HepG2 (cell line): ENCODE measurements around the gene TSEN54. TPM values are rescaled to one million over a fixed set of nuclear protein-coding genes. Genes with fewer than 3 reads are reported as not detected.

Experiments
- ATAC-seq: fragments of 200-7000 bp; cut with Tn5 transposase; 3 replicates; pipeline ENCODE4 v1.9.1; 2020; ENCODE audit warnings: mild to moderate bottlenecking, moderate library complexity
- BruUV-seq: library from RNA; stranded (reverse); fragments of 400-500 nt; replicated peaks from 2 replicates; lab custom pipeline; 2021; lab: Mats Ljungman, UMichigan
- CTCF ChIA-PET: fragments of 300-600 bp; formaldehyde crosslinking; extraction: SDS; loops from one replicate; lab custom pipeline; 2021; ENCODE audit warnings: low total read pairs, inconsistent platforms, low intra/inter-chr PET ratio; lab: Yijun Ruan, JAX
- POLR2A ChIA-PET: fragments of 350-600 bp; sonication (Branson Sonifier 250); formaldehyde crosslinking; loops from one replicate; lab custom pipeline; 2020; ENCODE audit warnings: antibody characterized with exemption, inconsistent platforms; lab: Yijun Ruan, JAX
- DNase-seq: peaks from one replicate; pipeline ENCODE4 v3.0.0-alpha.2; 2015; ENCODE audit warnings: low spot score
- FAIRE-seq: peaks from 3 replicates; lab custom pipeline; 2011; peaks lifted over from hg19 to GRCh38; lab: Jason Lieb, UNC
- H2AFZ ChIP-seq: one replicate; pipeline ENCODE4 v1.6.1; 2011; ENCODE audit warnings: low read length, inconsistent platforms
- H3K27ac ChIP-seq: fragments of 300-600 bp; 3 replicates; pipeline ENCODE4 v1.8.0; 2011; ENCODE audit warnings: mixed run types, mild to moderate bottlenecking, mixed read lengths, low read length, inconsistent platforms; ENCODE audit not compliant: insufficient read depth; ENCODE audit errors: extremely low read length
- H3K27me3 ChIP-seq, 2 experiments: fragments of 200-600 bp in 1 of 2; 2 replicates in 1 of 2; 3 replicates in 1 of 2; pipeline versions ENCODE4 v1.6.0 to v1.8.0; 2011; ENCODE audit warnings: low read length in 2 of 2, mild to moderate bottlenecking in 2 of 2, moderate library complexity in 2 of 2, inconsistent platforms in 1 of 2; ENCODE audit not compliant: insufficient read depth in 2 of 2, control insufficient read depth in 1 of 2
- H3K36me3 ChIP-seq, 2 experiments: fragments of 200-600 bp in 1 of 2; replicated peaks in 1 of 2; 2 replicates in 1 of 2; 3 replicates in 1 of 2; pipeline versions ENCODE4 v1.5.1 to v1.8.0; 2011; ENCODE audit warnings: low read length in 2 of 2, inconsistent platforms in 1 of 2; ENCODE audit not compliant: insufficient read depth in 2 of 2, control insufficient read depth in 1 of 2
- H3K4me1 ChIP-seq: 2 replicates; pipeline ENCODE4 v1.5.1; 2012; ENCODE audit warnings: low read length, inconsistent platforms; ENCODE audit not compliant: insufficient read depth
- H3K4me2 ChIP-seq: 2 replicates; pipeline ENCODE4 v1.6.0; 2011; ENCODE audit warnings: low read depth, low read length, inconsistent platforms
- H3K4me3 ChIP-seq, 3 experiments: fragments of 200-600 bp in 1 of 3; sonication (generic), shearing (Covaris generic) in 1 of 3; replicated peaks in 1 of 3; 2 replicates each; pipeline ENCODE4 v1.5.1; 2011 to 2016; ENCODE audit warnings: low read length in 3 of 3, inconsistent platforms in 2 of 3, low read depth in 2 of 3, mild to moderate bottlenecking in 2 of 3, control low read depth in 1 of 3, mixed read lengths in 1 of 3; ENCODE audit not compliant: insufficient read depth in 1 of 3
- H3K79me2 ChIP-seq: one replicate; pipeline ENCODE4 v1.6.1; 2011; ENCODE audit warnings: low read length, inconsistent platforms; ENCODE audit not compliant: insufficient read depth
- H3K9ac ChIP-seq: 2 replicates; pipeline ENCODE4 v1.6.0; 2011; ENCODE audit warnings: mild to moderate bottlenecking, low read depth, low read length, inconsistent platforms; ENCODE audit not compliant: insufficient read depth
- H3K9me3 ChIP-seq: 2 replicates; pipeline ENCODE4 v1.5.1; 2012; ENCODE audit warnings: mild to moderate bottlenecking, low read length
- H4K20me1 ChIP-seq: 2 replicates; pipeline ENCODE4 v1.6.0; 2011; ENCODE audit warnings: inconsistent platforms, mild to moderate bottlenecking, low read length, moderate library complexity; ENCODE audit not compliant: insufficient read depth
- AGO2 ChIP-seq: fragments of 200-400 bp; formaldehyde crosslinking; optimal IDR thresholded peaks from 2 replicates; pipeline ENCODE3; 2017; ENCODE audit warnings: mild to moderate bottlenecking, low read depth, low read length, moderate library complexity
- ATF1 ChIP-seq: IDR thresholded peaks from 2 replicates; pipeline ENCODE4 v1.6.1; 2016; ENCODE audit warnings: mild to moderate bottlenecking, control low read depth
- DR1 ChIP-seq: sonication (generic); formaldehyde crosslinking; IDR thresholded peaks from 2 replicates; pipeline ENCODE4 v1.8.0; 2021; ENCODE audit warnings: mild to moderate bottlenecking, missing genetic modification reagents, inconsistent platforms
- FOSL2 ChIP-seq: sonication (generic); formaldehyde crosslinking; IDR thresholded peaks from 2 replicates; pipeline ENCODE4 v1.4.0; 2020; ENCODE audit warnings: missing genetic modification reagents
- GZF1 ChIP-seq: sonication (generic); formaldehyde crosslinking; IDR thresholded peaks from 2 replicates; pipeline ENCODE4 v1.5.1; 2020; ENCODE audit warnings: mild to moderate bottlenecking, missing genetic modification reagents
- HMGA1 ChIP-seq: sonication (generic); formaldehyde crosslinking; conservative IDR thresholded peaks from 2 replicates; pipeline ENCODE4 v1.4.0; 2020; ENCODE audit warnings: missing genetic modification reagents
- IRX3 ChIP-seq: sonication (generic); formaldehyde crosslinking; IDR thresholded peaks from 2 replicates; pipeline ENCODE4 v1.8.1; 2023; ENCODE audit warnings: mild to moderate bottlenecking, low read depth, missing genetic modification reagents, borderline replicate concordance
- MAX ChIP-seq: IDR thresholded peaks from 2 replicates; pipeline ENCODE4 v1.6.1; 2012; ENCODE audit warnings: inconsistent platforms
- NR3C1 ChIP-seq: sonication (generic); formaldehyde crosslinking; IDR thresholded peaks from 2 replicates; pipeline ENCODE4 v1.4.0; 2020; ENCODE audit warnings: missing genetic modification reagents
- SMARCE1 ChIP-seq: fragments of 450-650 bp; IDR thresholded peaks from 2 replicates; pipeline ENCODE4 v1.6.1; 2017; ENCODE audit warnings: borderline replicate concordance
- THAP11 ChIP-seq: IDR thresholded peaks from 2 replicates; pipeline ENCODE4 v1.6.1; 2016; ENCODE audit warnings: missing biosample characterization, missing genetic modification reagents
- ZBTB1 ChIP-seq: sonication (generic); formaldehyde crosslinking; IDR thresholded peaks from 2 replicates; pipeline ENCODE4 v1.4.0; 2020; ENCODE audit warnings: missing genetic modification reagents, borderline replicate concordance
- ZBTB20 ChIP-seq: sonication (generic); formaldehyde crosslinking; IDR thresholded peaks from 2 replicates; pipeline ENCODE4 v1.8.1; 2023; ENCODE audit warnings: missing genetic modification reagents, low read depth, mild to moderate bottlenecking, borderline replicate concordance
- ZBTB7B ChIP-seq: sonication (generic); formaldehyde crosslinking; IDR thresholded peaks from 2 replicates; pipeline ENCODE4 v1.4.0; 2020; ENCODE audit warnings: missing genetic modification reagents
- ZMYM3 ChIP-seq: sonication (generic); formaldehyde crosslinking; IDR thresholded peaks from 2 replicates; pipeline ENCODE4 v1.5.1; 2020; ENCODE audit warnings: mild to moderate bottlenecking, missing genetic modification reagents
- ZNF234 ChIP-seq: sonication (generic); formaldehyde crosslinking; conservative IDR thresholded peaks from 2 replicates; pipeline ENCODE4 v1.5.1; 2020; ENCODE audit warnings: mild to moderate bottlenecking, missing genetic modification reagents
- ZNF563 ChIP-seq: sonication (generic); formaldehyde crosslinking; IDR thresholded peaks from 2 replicates; pipeline ENCODE4 v1.8.0; 2022; ENCODE audit warnings: mild to moderate bottlenecking, moderate library complexity, missing genetic modification reagents
- ZNF768 ChIP-seq: sonication (generic); formaldehyde crosslinking; IDR thresholded peaks from 2 replicates; pipeline ENCODE4 v1.4.0; 2020; ENCODE audit warnings: missing genetic modification reagents
- ZNF878 ChIP-seq: sonication (generic); formaldehyde crosslinking; IDR thresholded peaks from 2 replicates; pipeline ENCODE4 v1.8.1; 2023; ENCODE audit warnings: mild to moderate bottlenecking, missing genetic modification reagents, moderate library complexity
- WGBS: methylation state at CpG from one replicate; pipeline ENCODE4 v1.1.6; 2017; ENCODE audit warnings: low lambda C conversion rate; 5-methylcytosine and 5-hydroxymethylcytosine counted together
- in situ Hi-C: cut with HindIII; loops from 2 replicates; pipeline ENCODE4 v1.10.0; 2017; ENCODE audit warnings: low pct_unique_long_range_greater_than_20kb; ENCODE audit not compliant: extremely low pct_ligation_motif_present
- intact Hi-C: fragments of 100-400 bp; cut with micrococcal nuclease; formaldehyde crosslinking; loops from one replicate; pipeline ENCODE4 v1.10.0; 2022; ENCODE audit not compliant: unreplicated experiment
- polyA plus RNA-seq, 8 experiments: library from polyadenylated mRNA; depleted of rRNA in 3 of 8; stranded (reverse) in 7 of 8; unstranded in 1 of 8; fragments of >200 nt; fragmentation: Illumina TruSeq in 4 of 8; extraction: Trizol in 4 of 8; gene quantifications; 2 replicates each; pipeline versions ENCODE4 v1.2.1 to v1.2.3, GENCODE V29; 2011 to 2016; ENCODE audit warnings: low read depth in 4 of 8, missing spikeins in 1 of 8, mixed read lengths in 1 of 8; ENCODE audit not compliant: insufficient read depth in 1 of 8
- total RNA-seq, 5 experiments: library from RNA; depleted of rRNA; stranded (reverse); fragments of >200 nt; fragmentation: Illumina TruSeq; extraction: Trizol; gene quantifications; 2 replicates each; pipeline ENCODE4 v1.2.3, GENCODE V29; 2016; ENCODE audit warnings: low read depth in 1 of 5

TSEN54 gene
- total and polyA plus RNA-seq, 2 of the 13 experiments (the other 11 are each of a cell fraction or from before 2014, with no cell fraction given), result 62.9 to 63.3 TPM

GRCh38 chr17:75509528-75510258 lies 6.6 kb upstream of the TSEN54 start:
- Histone ChIP-seq H3K79me2 (peaks cover 2% of the 10 kb centered on the region), H3K9me3 (no peaks in the 10 kb centered on the region), H3K27ac (no peak overlapping the region), H4K20me1 (peaks cover 5% of the 10 kb centered on the region; the same call in 1 of the 2 replicates), H3K4me2 (no peak overlapping the region), H3K4me3 (no peak overlapping the region), H3K9ac (no peak overlapping the region)
- DNase-seq (no peak), FAIRE-seq (no peak)
- WGBS, result 94% methylated on average over 19 of the region's 19 CpGs
- no TSS peak for BruUV-seq
- intact Hi-C loops (loop anchor here (5.0 kb wide), 1 partner anchor 52 kb away; the partner anchor contains the start of gene TMEM94), in situ Hi-C loops (loop anchor here (5.0 kb wide), 1 partner anchor 82 kb away; no protein-coding TSS in a partner anchor)
- CTCF ChIA-PET, result no interaction called here
- TF ChIP-seq ZMYM3 (CRISPR knock-in tag), result peak; percentile 85
- TF ChIP-seq MAX, result 0 out of 2 replicates have a peak, but pooled peaks have one; percentile 23
- no peak for TF ChIP-seq ZNF878 (CRISPR knock-in tag)
- TF ChIP-seq DR1 (CRISPR knock-in tag), result no peak
- peak; percentile 99 for TF ChIP-seq ZNF768 (CRISPR knock-in tag)
- TF ChIP-seq, all 625 proteins: peak for 3
- Histone ChIP-seq H3K4me1 (peaks cover 72% of the 10 kb centered on the region), H3K36me3 (peaks cover 4 to 21% of the 10 kb centered on the region in 2 experiments; a peak in 4 of 5 replicates), H2AFZ (no peak overlapping the region), H3K27me3 (no peaks in the 10 kb centered on the region; a peak in 1 of 5 replicates)
- POLR2A ChIA-PET, result interaction anchor here (1.4 to 1.6 kb wide), 2 partner anchors 16 to 270 kb away, joined by 4 to 6 read pairs; partner anchors contain the start of gene LLGL2
- ATAC-seq, result no peak

- BruUV-seq, result no TSS peak
- Histone ChIP-seq H3K36me3 (peaks cover 4 to 12% of the 10 kb centered on the region in 2 experiments; a peak in 4 of 5 replicates), H3K27me3 (no peaks in the 10 kb centered on the region; a peak in 1 of 5 replicates), H2AFZ (no peak overlapping the region), H4K20me1 (peaks cover 5% of the 10 kb centered on the region; the same call in 1 of the 2 replicates), H3K79me2 (peaks cover 2% of the 10 kb centered on the region), H3K9ac (peak overlapping the region; percentile 47; the same call in 1 of the 2 replicates), H3K4me1 (peaks cover 69% of the 10 kb centered on the region), H3K4me3 (peak overlapping the region in 1 of 3 experiments; percentile 50; a peak in 2 of 6 replicates), H3K9me3 (no peaks in the 10 kb centered on the region), H3K27ac (peak overlapping the region; percentile 73), H3K4me2 (peak overlapping the region; percentile 64)
- intact Hi-C loops, result loop anchor here (5.0 kb wide), 1 partner anchor 54 kb away; the partner anchor contains the start of gene TMEM94
- ChIA-PET POLR2A (interaction anchor here (0.7 to 2.1 kb wide), 12 partner anchors 8 to 269 kb away, joined by 3 to 18 read pairs (median 4); partner anchors contain the start of genes LLGL2 and TMEM94), CTCF (no interaction called here)
- ATAC-seq (no peak), FAIRE-seq (no peak), DNase-seq (no peak)
- WGBS, result 96% methylated on average over 4 of the region's 4 CpGs
- in situ Hi-C loops, result no loop called here
- TF ChIP-seq ZNF563 (CRISPR knock-in tag) (no peak), HMGA1 (CRISPR knock-in tag) (no peak), NR3C1 (no peak), IRX3 (CRISPR knock-in tag) (no peak), SMARCE1 (no peak), ATF1 (CRISPR knock-in tag) (no peak), FOSL2 (no peak), THAP11 (no peak), ZNF234 (no peak), GZF1 (CRISPR knock-in tag) (no peak), AGO2 (no peak), ZBTB20 (CRISPR knock-in tag) (no peak), ZBTB1 (CRISPR knock-in tag) (no peak), ZBTB7B (CRISPR knock-in tag) (no peak)
These were observed 5.1 kb upstream of the TSEN54 start for GRCh38 chr17:75511270-75511609.
